Liver (tissue), 9 donors: ENCODE data around the gene CST3. TPM values are rescaled to one million over a fixed set of nuclear protein-coding genes. Genes with fewer than 3 reads are reported as not detected.

Experiments
- DNase-seq: peaks from one replicate; pipeline ENCODE4 v3.0.0-alpha.2; 2017; ENCODE audit warnings: low spot score
- H3K27ac ChIP-seq, 2 donors: one replicate each; pipeline ENCODE4 v1.7.0; 2013; ENCODE audit warnings: inconsistent platforms in 2 of 2, low read length in 2 of 2, control low read depth in 1 of 2, low read depth in 1 of 2, mild to moderate bottlenecking in 1 of 2
- H3K27me3 ChIP-seq, 4 donors: one replicate each; pipeline versions ENCODE4 v1.6.1 to v1.7.0; 2013; ENCODE audit warnings: low read length in 3 of 4, inconsistent platforms in 1 of 4, mild to moderate bottlenecking in 1 of 4, moderate library complexity in 1 of 4; ENCODE audit not compliant: control insufficient read depth in 4 of 4, insufficient read depth in 4 of 4
- H3K36me3 ChIP-seq, 4 donors: one replicate each; pipeline versions ENCODE4 v1.6.1 to v1.7.0; 2013; ENCODE audit warnings: low read length in 3 of 4, mild to moderate bottlenecking in 3 of 4, low read depth in 1 of 4, moderate library complexity in 1 of 4; ENCODE audit not compliant: control insufficient read depth in 4 of 4, insufficient read depth in 3 of 4
- H3K4me1 ChIP-seq, 4 donors: one replicate each; pipeline versions ENCODE4 v1.6.1 to v1.7.0; 2013; ENCODE audit warnings: low read length in 3 of 4, mild to moderate bottlenecking in 3 of 4, moderate library complexity in 1 of 4; ENCODE audit not compliant: control insufficient read depth in 4 of 4, insufficient read depth in 4 of 4
- H3K4me3 ChIP-seq, 3 donors: one replicate each; pipeline versions ENCODE4 v1.6.1 to v1.7.0; 2013; ENCODE audit warnings: low read length in 3 of 3, control low read depth in 1 of 3, low read depth in 1 of 3, mild to moderate bottlenecking in 1 of 3
- H3K9ac ChIP-seq, 2 donors: one replicate each; pipeline ENCODE4 v1.7.0; 2013; ENCODE audit warnings: low read length in 2 of 2, mild to moderate bottlenecking in 2 of 2, moderate library complexity in 2 of 2, control low read depth in 1 of 2, low read depth in 1 of 2
- H3K9me3 ChIP-seq, 4 donors: one replicate each; pipeline versions ENCODE4 v1.6.1 to v1.7.0; 2013; ENCODE audit warnings: low read length in 3 of 4; ENCODE audit not compliant: control insufficient read depth in 4 of 4
- ATF3 ChIP-seq: IDR thresholded peaks from 2 replicates; pipeline ENCODE4 v1.6.1; 2016; ENCODE audit warnings: antibody characterized with exemption
- EGR1 ChIP-seq, 2 donors: IDR thresholded peaks; 2 replicates each; pipeline ENCODE4 v1.6.1; 2016 to 2018; ENCODE audit warnings: antibody characterized with exemption in 2 of 2, low read depth in 2 of 2
- FOXA1 ChIP-seq: IDR thresholded peaks from 2 replicates; pipeline ENCODE4 v1.6.1; 2016; ENCODE audit warnings: antibody characterized with exemption
- FOXA2 ChIP-seq: IDR thresholded peaks from 2 replicates; pipeline ENCODE4 v1.6.1; 2016; ENCODE audit warnings: antibody characterized with exemption
- GABPA ChIP-seq, 2 donors: IDR thresholded peaks in 1 of 2; conservative IDR thresholded peaks in 1 of 2; 2 replicates each; pipeline ENCODE4 v1.6.1; 2016; ENCODE audit warnings: antibody characterized with exemption in 2 of 2, mild to moderate bottlenecking in 1 of 2, moderate library complexity in 1 of 2
- HNF4A ChIP-seq, 2 donors: conservative IDR thresholded peaks; 2 replicates each; pipeline ENCODE4 v1.6.1; 2016; ENCODE audit warnings: antibody characterized with exemption in 2 of 2, mild to moderate bottlenecking in 2 of 2
- HNF4G ChIP-seq: IDR thresholded peaks from 2 replicates; pipeline ENCODE4 v1.6.1; 2016; ENCODE audit warnings: antibody characterized with exemption
- JUND ChIP-seq, 2 donors: IDR thresholded peaks; 2 replicates each; pipeline ENCODE4 v1.6.1; 2016; ENCODE audit warnings: antibody characterized with exemption in 2 of 2
- MAX ChIP-seq: IDR thresholded peaks from 2 replicates; pipeline ENCODE4 v1.6.1; 2016; ENCODE audit warnings: antibody characterized with exemption
- NR2F2 ChIP-seq: IDR thresholded peaks from 2 replicates; pipeline ENCODE4 v1.6.1; 2016; ENCODE audit warnings: antibody characterized with exemption
- RAD21 ChIP-seq, 2 donors: IDR thresholded peaks; 2 replicates each; pipeline ENCODE4 v1.6.1; 2016; ENCODE audit warnings: antibody characterized with exemption in 2 of 2, mild to moderate bottlenecking in 2 of 2
- RXRA ChIP-seq, 2 donors: IDR thresholded peaks; 2 replicates each; pipeline ENCODE4 v1.6.1; 2017 to 2018; ENCODE audit warnings: antibody characterized with exemption in 2 of 2, mild to moderate bottlenecking in 1 of 2
- SP1 ChIP-seq: IDR thresholded peaks from 2 replicates; pipeline ENCODE4 v1.6.1; 2018; ENCODE audit warnings: antibody characterized with exemption, mild to moderate bottlenecking
- TAF1 ChIP-seq: conservative IDR thresholded peaks from 2 replicates; pipeline ENCODE4 v1.6.1; 2016; ENCODE audit warnings: antibody characterized with exemption, mild to moderate bottlenecking
- YY1 ChIP-seq: IDR thresholded peaks from 2 replicates; pipeline ENCODE4 v1.6.1; 2016; ENCODE audit warnings: antibody characterized with exemption, mild to moderate bottlenecking
- WGBS: extraction: QIAGEN DNeasy Blood & Tissue Kit; methylation state at CpG from one replicate; pipeline ENCODE4 v1.1.7; 2013; 5-methylcytosine and 5-hydroxymethylcytosine counted together
- polyA plus RNA-seq, 2 donors: library from polyadenylated mRNA; stranded (reverse) in 1 of 2; unstranded in 1 of 2; fragments of 200-250 nt in 1 of 2; fragments of >200 nt in 1 of 2; fragmentation: Nextera tagmentation in 1 of 2; extraction: Ambion mirVana in 1 of 2; gene quantifications; one replicate each; pipeline versions ENCODE4 v1.2.1 to v1.2.3, GENCODE V29; 2013 to 2015
- total RNA-seq, 2 donors: library from RNA; depleted of rRNA; stranded (reverse); fragments of >200 nt; gene quantifications; one replicate each; pipeline ENCODE4 v1.2.3, GENCODE V29; 2014
- TF ChIP-seq, protein P1 (sequence below): IDR thresholded peaks from 2 replicates; pipeline ENCODE4 v1.6.1; 2016; ENCODE audit warnings: antibody characterized with exemption
- TF ChIP-seq, protein P2 (sequence below): IDR thresholded peaks from 2 replicates; pipeline ENCODE4 v1.6.1; 2016; ENCODE audit warnings: antibody characterized with exemption, mild to moderate bottlenecking
- TF ChIP-seq, protein P3 (sequence below): fragments of 150-350 bp; IDR thresholded peaks from 2 replicates; pipeline ENCODE4 v1.5.1; 2017; ENCODE audit warnings: improper control_type of control experiment, low read depth, low read length; ENCODE audit not compliant: missing input control
- donor health status: healthy.
- donor health status: healthy.
- donor health status: healthy.
- donor health status: healthy.
- donor health status: healthy.

The CST3 gene
- total and polyA plus RNA-seq, 4 donors, result 153 to 1,712 (median 513) TPM

- DNase-seq, result no peak
- no peaks in the 10 kb centered on the region for H3K9me3 ChIP-seq
- 82% methylated on average over 6 of the region's 6 CpGs for WGBS
- H3K27me3 ChIP-seq, result no peaks in the 10 kb centered on the region
- H3K27ac ChIP-seq, result no peak overlapping the region
- peaks cover 0 to 1% (median 0%) of the 10 kb centered on the region in 4 donors for H3K36me3 ChIP-seq
- no peak overlapping the region for H3K9ac ChIP-seq
- TF ChIP-seq, protein P1, sequence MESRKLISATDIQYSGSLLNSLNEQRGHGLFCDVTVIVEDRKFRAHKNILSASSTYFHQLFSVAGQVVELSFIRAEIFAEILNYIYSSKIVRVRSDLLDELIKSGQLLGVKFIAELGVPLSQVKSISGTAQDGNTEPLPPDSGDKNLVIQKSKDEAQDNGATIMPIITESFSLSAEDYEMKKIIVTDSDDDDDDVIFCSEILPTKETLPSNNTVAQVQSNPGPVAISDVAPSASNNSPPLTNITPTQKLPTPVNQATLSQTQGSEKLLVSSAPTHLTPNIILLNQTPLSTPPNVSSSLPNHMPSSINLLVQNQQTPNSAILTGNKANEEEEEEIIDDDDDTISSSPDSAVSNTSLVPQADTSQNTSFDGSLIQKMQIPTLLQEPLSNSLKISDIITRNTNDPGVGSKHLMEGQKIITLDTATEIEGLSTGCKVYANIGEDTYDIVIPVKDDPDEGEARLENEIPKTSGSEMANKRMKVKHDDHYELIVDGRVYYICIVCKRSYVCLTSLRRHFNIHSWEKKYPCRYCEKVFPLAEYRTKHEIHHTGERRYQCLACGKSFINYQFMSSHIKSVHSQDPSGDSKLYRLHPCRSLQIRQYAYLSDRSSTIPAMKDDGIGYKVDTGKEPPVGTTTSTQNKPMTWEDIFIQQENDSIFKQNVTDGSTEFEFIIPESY, result no peak
- TF ChIP-seq YY1 (no peak), HNF4G (no peak), RXRA (IDR thresholded peaks at IDR 0.05) (no peak), HNF4A (conservative IDR thresholded peaks at IDR 0.05) (no peak), FOXA2 (no peak), GABPA (IDR thresholded peaks at IDR 0.05 in 1 of 2, conservative IDR thresholded peaks at IDR 0.05 in 1 of 2) (no peak), NR2F2 (no peak), MAX (no peak), ATF3 (no peak), JUND (IDR thresholded peaks at IDR 0.05) (no peak), SP1 (no peak), RAD21 (IDR thresholded peaks at IDR 0.05) (no peak), TAF1 (no peak), EGR1 (IDR thresholded peaks at IDR 0.05; ENCODE audit: low read depth in 2 of 2) (no peak), FOXA1 (no peak)
- TF ChIP-seq, protein P2, sequence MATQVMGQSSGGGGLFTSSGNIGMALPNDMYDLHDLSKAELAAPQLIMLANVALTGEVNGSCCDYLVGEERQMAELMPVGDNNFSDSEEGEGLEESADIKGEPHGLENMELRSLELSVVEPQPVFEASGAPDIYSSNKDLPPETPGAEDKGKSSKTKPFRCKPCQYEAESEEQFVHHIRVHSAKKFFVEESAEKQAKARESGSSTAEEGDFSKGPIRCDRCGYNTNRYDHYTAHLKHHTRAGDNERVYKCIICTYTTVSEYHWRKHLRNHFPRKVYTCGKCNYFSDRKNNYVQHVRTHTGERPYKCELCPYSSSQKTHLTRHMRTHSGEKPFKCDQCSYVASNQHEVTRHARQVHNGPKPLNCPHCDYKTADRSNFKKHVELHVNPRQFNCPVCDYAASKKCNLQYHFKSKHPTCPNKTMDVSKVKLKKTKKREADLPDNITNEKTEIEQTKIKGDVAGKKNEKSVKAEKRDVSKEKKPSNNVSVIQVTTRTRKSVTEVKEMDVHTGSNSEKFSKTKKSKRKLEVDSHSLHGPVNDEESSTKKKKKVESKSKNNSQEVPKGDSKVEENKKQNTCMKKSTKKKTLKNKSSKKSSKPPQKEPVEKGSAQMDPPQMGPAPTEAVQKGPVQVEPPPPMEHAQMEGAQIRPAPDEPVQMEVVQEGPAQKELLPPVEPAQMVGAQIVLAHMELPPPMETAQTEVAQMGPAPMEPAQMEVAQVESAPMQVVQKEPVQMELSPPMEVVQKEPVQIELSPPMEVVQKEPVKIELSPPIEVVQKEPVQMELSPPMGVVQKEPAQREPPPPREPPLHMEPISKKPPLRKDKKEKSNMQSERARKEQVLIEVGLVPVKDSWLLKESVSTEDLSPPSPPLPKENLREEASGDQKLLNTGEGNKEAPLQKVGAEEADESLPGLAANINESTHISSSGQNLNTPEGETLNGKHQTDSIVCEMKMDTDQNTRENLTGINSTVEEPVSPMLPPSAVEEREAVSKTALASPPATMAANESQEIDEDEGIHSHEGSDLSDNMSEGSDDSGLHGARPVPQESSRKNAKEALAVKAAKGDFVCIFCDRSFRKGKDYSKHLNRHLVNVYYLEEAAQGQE, result no peak
- TF ChIP-seq, protein P3, sequence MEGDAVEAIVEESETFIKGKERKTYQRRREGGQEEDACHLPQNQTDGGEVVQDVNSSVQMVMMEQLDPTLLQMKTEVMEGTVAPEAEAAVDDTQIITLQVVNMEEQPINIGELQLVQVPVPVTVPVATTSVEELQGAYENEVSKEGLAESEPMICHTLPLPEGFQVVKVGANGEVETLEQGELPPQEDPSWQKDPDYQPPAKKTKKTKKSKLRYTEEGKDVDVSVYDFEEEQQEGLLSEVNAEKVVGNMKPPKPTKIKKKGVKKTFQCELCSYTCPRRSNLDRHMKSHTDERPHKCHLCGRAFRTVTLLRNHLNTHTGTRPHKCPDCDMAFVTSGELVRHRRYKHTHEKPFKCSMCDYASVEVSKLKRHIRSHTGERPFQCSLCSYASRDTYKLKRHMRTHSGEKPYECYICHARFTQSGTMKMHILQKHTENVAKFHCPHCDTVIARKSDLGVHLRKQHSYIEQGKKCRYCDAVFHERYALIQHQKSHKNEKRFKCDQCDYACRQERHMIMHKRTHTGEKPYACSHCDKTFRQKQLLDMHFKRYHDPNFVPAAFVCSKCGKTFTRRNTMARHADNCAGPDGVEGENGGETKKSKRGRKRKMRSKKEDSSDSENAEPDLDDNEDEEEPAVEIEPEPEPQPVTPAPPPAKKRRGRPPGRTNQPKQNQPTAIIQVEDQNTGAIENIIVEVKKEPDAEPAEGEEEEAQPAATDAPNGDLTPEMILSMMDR, result no peak
- H3K4me3 ChIP-seq, result no peak overlapping the region
- H3K4me1 ChIP-seq, result peaks cover 0 to 4% (median 1%) of the 10 kb centered on the region in 4 donors
Measured at GRCh38 chr20:23643659-23644058, 5.9 kb upstream of the CST3 start.
